B cell (primary cell): Measurements from ENCODE around the gene TBC1D1. TPM values are rescaled to one million over a fixed set of nuclear protein-coding genes. Genes with fewer than 3 reads are reported as not detected.

Source experiments
- ATAC-seq: fragments of 200-7000 bp; cut with Tn5 transposase; one replicate; pipeline ENCODE4 v1.10.0; 2021; ENCODE audit warnings: low read depth, mild to moderate bottlenecking, moderate number of reproducible peaks, moderate library complexity
- CTCF ChIA-PET: fragments of 350-600 bp; sonication (Branson Sonifier 250); formaldehyde crosslinking; loops from one replicate; lab custom pipeline; 2021; ENCODE audit warnings: antibody characterized with exemption, inconsistent platforms; lab: Charles Lee
- POLR2A ChIA-PET: fragments of 350-600 bp; sonication (Branson Sonifier 250); formaldehyde crosslinking; loops from one replicate; lab custom pipeline; 2021; ENCODE audit warnings: antibody characterized with exemption; lab: Charles Lee
- DNase-seq: peaks from one replicate; pipeline ENCODE4 v3.0.0; 2013
- H2AFZ ChIP-seq: 2 replicates; pipeline ENCODE4 v1.6.1; 2012; ENCODE audit warnings: mild to moderate bottlenecking, low read depth, low read length; ENCODE audit not compliant: insufficient read depth, poor library complexity, severe bottlenecking
- H3K27ac ChIP-seq, 2 donors: 1 replicate in 1 of 2; 2 replicates in 1 of 2; pipeline ENCODE4 v1.5.1; 2012 to 2013; ENCODE audit warnings: low read length in 2 of 2, mild to moderate bottlenecking in 2 of 2, moderate library complexity in 1 of 2
- H3K27me3 ChIP-seq, 4 experiments: fragments of 200-600 bp in 1 of 4; sonication (generic) in 1 of 4; replicated peaks in 1 of 4; 1 replicate in 2 of 4; 2 replicates in 2 of 4; pipeline versions ENCODE4 v1.6.1 to v1.7.0; 2013 to 2016; ENCODE audit warnings: low read length in 3 of 4, mild to moderate bottlenecking in 2 of 4, mixed read lengths in 1 of 4, moderate library complexity in 1 of 4; ENCODE audit not compliant: insufficient read depth in 4 of 4, control insufficient read depth in 3 of 4; ENCODE audit errors: control extremely low read depth in 1 of 4
- H3K36me3 ChIP-seq, 2 experiments: replicated peaks in 1 of 2; 1 replicate in 1 of 2; 2 replicates in 1 of 2; pipeline versions ENCODE4 v1.6.1 to v1.7.1; 2013; ENCODE audit warnings: low read length in 1 of 2; ENCODE audit not compliant: insufficient read depth in 2 of 2, control insufficient read depth in 1 of 2; ENCODE audit errors: control extremely low read depth in 1 of 2, extremely low read depth in 1 of 2
- H3K4me1 ChIP-seq, 2 donors: fragments of 200-600 bp in 1 of 2; sonication (generic) in 1 of 2; 1 replicate in 1 of 2; 2 replicates in 1 of 2; pipeline versions ENCODE4 v1.5.1 to v1.6.1; 2013 to 2017; ENCODE audit warnings: low read length in 2 of 2; ENCODE audit not compliant: control insufficient read depth in 2 of 2, insufficient read depth in 2 of 2
- H3K4me2 ChIP-seq: replicated peaks from 2 replicates; pipeline ENCODE3; 2012; ENCODE audit warnings: mild to moderate bottlenecking, low read depth, low read length; ENCODE audit not compliant: poor library complexity, severe bottlenecking
- H3K4me3 ChIP-seq, 5 experiments: fragments of 200-600 bp in 1 of 5; sonication (generic) in 1 of 5; 1 replicate in 3 of 5; 2 replicates in 2 of 5; pipeline versions ENCODE4 v1.5.1 to v1.7.0; 2011 to 2016; ENCODE audit warnings: low read length in 4 of 5, mild to moderate bottlenecking in 4 of 5, low read depth in 2 of 5, control low read depth in 1 of 5, moderate library complexity in 1 of 5; ENCODE audit not compliant: insufficient read depth in 1 of 5; ENCODE audit errors: control extremely low read depth in 1 of 5, extremely low read depth in 1 of 5
- H3K79me2 ChIP-seq: fragments of 200-600 bp; sonication (generic); one replicate; pipeline ENCODE4 v1.6.0; 2016; ENCODE audit warnings: low read length; ENCODE audit not compliant: control insufficient read depth, insufficient read depth
- H3K9ac ChIP-seq: fragments of 200-600 bp; sonication (generic); 2 replicates; pipeline ENCODE4 v1.6.1; 2017; ENCODE audit warnings: mild to moderate bottlenecking, low read length, moderate library complexity
- H3K9me3 ChIP-seq, 3 donors: one replicate each; pipeline versions ENCODE4 v1.6.1 to v1.7.1; 2013; ENCODE audit warnings: low read length in 2 of 3; ENCODE audit not compliant: control insufficient read depth in 2 of 3, insufficient read depth in 1 of 3; ENCODE audit errors: control extremely low read depth in 1 of 3
- H4K20me1 ChIP-seq: 2 replicates; pipeline ENCODE4 v1.6.0; 2012; ENCODE audit warnings: mild to moderate bottlenecking, low read length; ENCODE audit not compliant: insufficient read depth, control insufficient read depth, poor library complexity, severe bottlenecking
- H3K27ac Mint-ChIP-seq: one replicate; pipeline ENCODE4 v1.8.0; 2021; ENCODE audit warnings: mixed read lengths
- H3K27me3 Mint-ChIP-seq: one replicate; pipeline ENCODE4 v1.8.0; 2021; ENCODE audit warnings: mixed read lengths
- H3K4me1 Mint-ChIP-seq: one replicate; pipeline ENCODE4 v1.8.0; 2021; ENCODE audit warnings: mixed read lengths
- H3K4me3 Mint-ChIP-seq: one replicate; pipeline ENCODE4 v1.8.0; 2021; ENCODE audit warnings: mixed read lengths
- H3K9me3 Mint-ChIP-seq: one replicate; pipeline ENCODE4 v1.8.0; 2022; ENCODE audit warnings: mixed read lengths; ENCODE audit not compliant: insufficient read depth
- EZH2 ChIP-seq: IDR thresholded peaks from 2 replicates; pipeline ENCODE4 v1.6.1; 2012; ENCODE audit warnings: borderline replicate concordance, low read depth, mild to moderate bottlenecking, moderate library complexity, low read length; ENCODE audit not compliant: insufficient read depth, poor library complexity, severe bottlenecking
- WGBS: methylation state at CpG from one replicate; pipeline ENCODE4 v1.1.5; 2013; ENCODE audit warnings: missing lambda C conversion rate; ENCODE audit not compliant: insufficient coverage; 5-methylcytosine and 5-hydroxymethylcytosine counted together
- intact Hi-C: fragments of 100-400 bp; cut with micrococcal nuclease; formaldehyde crosslinking; loops from one replicate; pipeline ENCODE4 v1.10.0; 2022
- polyA plus RNA-seq: library from polyadenylated mRNA; depleted of rRNA; stranded (reverse); fragments of >200 nt; gene quantifications from 2 replicates; pipeline ENCODE4 v1.2.3, GENCODE V29; 2012
- total RNA-seq, 2 donors: library from RNA; stranded (reverse); fragments of 120-200 nt in 1 of 2; gene quantifications; 1 replicate in 1 of 2; 2 replicates in 1 of 2; pipeline versions ENCODE4 v1.2.3 to v1.2.4, GENCODE V29; 2013 to 2022
- TF ChIP-seq, protein P1 (sequence below): fragments of 200-600 bp; IDR thresholded peaks from one replicate; pipeline ENCODE4 v1.8.0; 2022; ENCODE audit warnings: antibody characterized with exemption, mild to moderate bottlenecking

The TBC1D1 gene
- total and polyA plus RNA-seq, 2 donors (not counting 1 experiment from before 2014, with no cell fraction given) = 88.2 to 98.7 TPM

DNA sequence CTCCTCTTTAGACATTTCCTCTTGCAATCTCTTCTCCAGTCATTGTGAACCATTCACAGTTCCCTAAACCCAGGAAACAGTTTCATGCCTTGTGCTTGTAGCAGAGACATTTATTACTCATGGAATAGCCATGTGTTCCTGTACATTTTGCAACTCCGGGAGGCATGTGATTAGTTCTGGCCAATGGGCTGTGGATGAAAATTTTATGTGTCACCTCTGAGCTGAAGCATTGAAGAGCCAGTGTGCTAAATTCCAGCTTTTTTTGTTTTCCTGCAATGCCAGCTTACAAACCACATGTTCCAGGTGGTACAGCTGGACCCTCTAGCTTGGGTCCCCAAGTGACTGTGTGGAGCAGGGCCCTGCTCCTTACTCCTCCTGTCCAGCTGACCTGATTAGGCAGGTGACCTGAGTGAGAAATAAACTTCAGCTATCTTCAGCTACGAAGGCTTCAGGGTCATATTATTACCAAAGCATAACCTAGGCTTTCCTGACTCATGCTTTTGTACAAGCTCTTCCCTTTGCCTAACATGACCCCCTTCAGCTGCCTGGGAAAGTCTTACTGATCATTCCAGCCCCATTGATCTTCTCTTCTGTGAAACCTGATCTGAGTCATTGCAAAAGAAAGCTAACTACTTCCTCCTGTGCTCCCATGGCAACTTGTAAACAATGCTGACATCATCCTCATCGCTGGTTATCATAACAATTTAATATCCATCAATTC is 269.8 kb downstream of the TBC1D1 start:
- Histone ChIP-seq H2AFZ (no peak overlapping the region), H3K4me2 (no peak overlapping the region), H3K4me3 (no peak overlapping the region), H4K20me1 (no peaks in the 10 kb centered on the region), H3K27me3 (no peaks in the 10 kb centered on the region), H3K4me1 (peaks cover under 1 to 13% of the 10 kb centered on the region in 2 donors), H3K9ac (no peak overlapping the region), H3K27ac (peak overlapping the region in 1 of 2 donors; percentile 33), H3K9me3 (peaks cover 0 to 8% (median 6%) of the 10 kb centered on the region in 3 donors), H3K79me2 (no peaks in the 10 kb centered on the region), H3K36me3 (no peaks in the 10 kb centered on the region)
- ChIA-PET POLR2A (no interaction called here), CTCF (interaction anchor here (0.7 to 1.4 kb wide), 3 partner anchors 14 to 27 kb away, joined by 3 to 13 read pairs (median 3); no protein-coding TSS in a partner anchor)
- TF ChIP-seq, protein P1, sequence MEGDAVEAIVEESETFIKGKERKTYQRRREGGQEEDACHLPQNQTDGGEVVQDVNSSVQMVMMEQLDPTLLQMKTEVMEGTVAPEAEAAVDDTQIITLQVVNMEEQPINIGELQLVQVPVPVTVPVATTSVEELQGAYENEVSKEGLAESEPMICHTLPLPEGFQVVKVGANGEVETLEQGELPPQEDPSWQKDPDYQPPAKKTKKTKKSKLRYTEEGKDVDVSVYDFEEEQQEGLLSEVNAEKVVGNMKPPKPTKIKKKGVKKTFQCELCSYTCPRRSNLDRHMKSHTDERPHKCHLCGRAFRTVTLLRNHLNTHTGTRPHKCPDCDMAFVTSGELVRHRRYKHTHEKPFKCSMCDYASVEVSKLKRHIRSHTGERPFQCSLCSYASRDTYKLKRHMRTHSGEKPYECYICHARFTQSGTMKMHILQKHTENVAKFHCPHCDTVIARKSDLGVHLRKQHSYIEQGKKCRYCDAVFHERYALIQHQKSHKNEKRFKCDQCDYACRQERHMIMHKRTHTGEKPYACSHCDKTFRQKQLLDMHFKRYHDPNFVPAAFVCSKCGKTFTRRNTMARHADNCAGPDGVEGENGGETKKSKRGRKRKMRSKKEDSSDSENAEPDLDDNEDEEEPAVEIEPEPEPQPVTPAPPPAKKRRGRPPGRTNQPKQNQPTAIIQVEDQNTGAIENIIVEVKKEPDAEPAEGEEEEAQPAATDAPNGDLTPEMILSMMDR = no peak
- no peak for TF ChIP-seq EZH2
- 90% methylated on average over 2 of the region's 3 CpGs for WGBS
- H3K4me1 Mint-ChIP-seq = peaks cover 7% of the 10 kb centered on the region
- ATAC-seq = peak; percentile 78
- H3K27ac Mint-ChIP-seq = peak overlapping the region; percentile 24
- no peaks in the 10 kb centered on the region for H3K27me3 Mint-ChIP-seq
- H3K4me3 Mint-ChIP-seq = no peak overlapping the region
- intact Hi-C loops = no loop called here
- peaks cover 3% of the 10 kb centered on the region for H3K9me3 Mint-ChIP-seq
- peak; percentile 72 for DNase-seq
